Panc1 (cell line): ENCODE results near the gene CLCNKA. TPM values are rescaled to one million over a fixed set of nuclear protein-coding genes. Genes with fewer than 3 reads are reported as not detected.
"Not testable (repeated sequence)": the region's sequence is repeated elsewhere in the genome, so short reads cannot be mapped to it uniquely, and the experiment has no call there.

Experiments used
- ATAC-seq: fragments of 200-7000 bp; cut with Tn5 transposase; 2 replicates; pipeline ENCODE4 v1.9.1; 2020; ENCODE audit warnings: mild to moderate bottlenecking, moderate library complexity
- BruUV-seq: library from RNA; stranded (reverse); fragments of 400-500 nt; replicated peaks from 2 replicates; lab custom pipeline; 2021; lab: Mats Ljungman, UMichigan
- CTCF ChIA-PET: fragments of 300-600 bp; sonication (Branson Sonifier 250); formaldehyde crosslinking; loops from one replicate; lab custom pipeline; 2022; ENCODE audit warnings: antibody characterized with exemption; lab: Charles Lee
- POLR2A ChIA-PET: fragments of 300-600 bp; sonication (Branson Sonifier 250); formaldehyde crosslinking; loops from one replicate; lab custom pipeline; 2022; ENCODE audit warnings: antibody characterized with exemption; lab: Charles Lee
- DNase-seq: peaks from one replicate; pipeline ENCODE4 v3.0.0-alpha.2; 2010; ENCODE audit warnings: low read depth, low spot score
- H3K27ac ChIP-seq: 2 replicates; pipeline ENCODE4 v1.5.1; 2011; ENCODE audit warnings: mild to moderate bottlenecking, low read length, inconsistent platforms
- H3K27me3 ChIP-seq: fragments of 200-500 bp; sonication (Bioruptor generic); 2 replicates; pipeline ENCODE4 v1.6.0; 2014; ENCODE audit warnings: low read length, inconsistent platforms; ENCODE audit not compliant: control insufficient read depth, insufficient read depth
- H3K36me3 ChIP-seq: fragments of 200-500 bp; sonication (Bioruptor generic); 2 replicates; pipeline ENCODE4 v1.5.1; 2014; ENCODE audit warnings: inconsistent platforms, mild to moderate bottlenecking, low read length, moderate library complexity; ENCODE audit not compliant: control insufficient read depth, insufficient read depth
- H3K4me1 ChIP-seq: 2 replicates; pipeline ENCODE4 v1.5.1; 2011; ENCODE audit warnings: inconsistent platforms, mild to moderate bottlenecking, low read length, moderate library complexity; ENCODE audit not compliant: control insufficient read depth, insufficient read depth
- H3K4me3 ChIP-seq, 2 experiments: 2 replicates each; pipeline ENCODE4 v1.5.1; 2011 to 2012; ENCODE audit warnings: low read depth in 2 of 2, low read length in 2 of 2, mild to moderate bottlenecking in 2 of 2, inconsistent platforms in 1 of 2, moderate library complexity in 1 of 2
- H3K9me3 ChIP-seq: fragments of 200-500 bp; sonication (Bioruptor generic); 2 replicates; pipeline ENCODE4 v1.5.1; 2014; ENCODE audit warnings: low read depth, mild to moderate bottlenecking, inconsistent platforms, low read length, moderate library complexity; ENCODE audit not compliant: control insufficient read depth, insufficient read depth
- POLR2AphosphoS5 ChIP-seq: IDR thresholded peaks from 2 replicates; pipeline ENCODE4 v1.6.1; 2012; ENCODE audit warnings: mild to moderate bottlenecking, low read depth, low read length, moderate library complexity
- SIN3A ChIP-seq: IDR thresholded peaks from 2 replicates; pipeline ENCODE4 v1.6.1; 2012; ENCODE audit warnings: low read depth, mild to moderate bottlenecking, low read length, moderate library complexity, borderline replicate concordance; ENCODE audit not compliant: insufficient read depth
- TCF7L2 ChIP-seq: IDR thresholded peaks from 2 replicates; pipeline ENCODE4 v1.6.1; 2011; ENCODE audit warnings: mild to moderate bottlenecking, low read depth, low read length, inconsistent platforms
- in situ Hi-C: cut with HindIII; loops from 2 replicates; pipeline ENCODE4 v1.10.0; 2016; ENCODE audit warnings: low sequenced_read_pairs, low pct_unique_long_range_greater_than_20kb
- intact Hi-C: fragments of 100-400 bp; cut with micrococcal nuclease; formaldehyde crosslinking; loops from one replicate; pipeline ENCODE4 v1.10.0; 2022; ENCODE audit not compliant: unreplicated experiment
- total RNA-seq: library from RNA; stranded (reverse); gene quantifications from one replicate; pipeline ENCODE4 v1.2.1, GENCODE V29; 2021; ENCODE audit not compliant: unreplicated experiment
- TF ChIP-seq, protein P1 (sequence below), 2 experiments: IDR thresholded peaks; 2 replicates each; pipeline ENCODE4 v1.6.1; 2011 to 2012; ENCODE audit warnings: low read depth in 2 of 2, control low read depth in 1 of 2, low read length in 1 of 2, mild to moderate bottlenecking in 1 of 2, moderate library complexity in 1 of 2; ENCODE audit not compliant: insufficient read depth in 1 of 2
- TF ChIP-seq, protein P2 (sequence below): fragments of 450-650 bp; IDR thresholded peaks from 2 replicates; pipeline ENCODE4 v1.5.1; 2017; ENCODE audit warnings: mild to moderate bottlenecking

Gene CLCNKA
- total RNA-seq, 1 experiment from 2014 or later: 0.57 TPM

DNA sequence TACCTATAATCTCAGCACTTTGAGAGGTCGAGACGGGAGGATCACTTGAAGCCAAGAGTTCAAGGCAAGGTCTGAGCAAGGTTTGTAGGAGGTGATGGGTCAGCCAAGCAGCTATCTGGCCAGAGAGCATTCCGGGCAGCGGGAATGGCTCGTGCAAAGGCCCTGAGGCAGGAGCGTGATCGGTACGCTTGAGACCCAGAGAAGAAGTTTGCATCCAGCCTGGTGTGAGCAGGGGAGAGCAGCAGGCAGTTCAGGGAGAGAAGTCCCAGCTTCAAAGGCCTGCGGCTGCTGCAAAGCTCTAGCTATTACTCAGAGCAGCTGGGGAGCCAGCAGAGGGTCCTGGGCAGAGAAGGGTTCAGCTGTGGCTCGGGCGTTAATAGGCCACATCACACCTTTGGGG lies 22.9 kb upstream of the CLCNKA start:
- in situ Hi-C loops (no loop called here), intact Hi-C loops (loop anchor here (10.0 kb wide), 1 partner anchor 204 kb away; no protein-coding TSS in a partner anchor)
- BruUV-seq: no TSS peak
- no peak for DNase-seq
- Histone ChIP-seq H3K4me3 (no peak overlapping the region), H3K4me1 (no peaks in the 10 kb centered on the region), H3K27ac (no peak overlapping the region), H3K9me3 (no peaks in the 10 kb centered on the region), H3K27me3 (no peaks in the 10 kb centered on the region; the same call in 1 of the 2 replicates), H3K36me3 (no peaks in the 10 kb centered on the region)
- TF ChIP-seq POLR2AphosphoS5 (no peak), SIN3A (no peak), TCF7L2 (no peak)
- TF ChIP-seq, protein P1, sequence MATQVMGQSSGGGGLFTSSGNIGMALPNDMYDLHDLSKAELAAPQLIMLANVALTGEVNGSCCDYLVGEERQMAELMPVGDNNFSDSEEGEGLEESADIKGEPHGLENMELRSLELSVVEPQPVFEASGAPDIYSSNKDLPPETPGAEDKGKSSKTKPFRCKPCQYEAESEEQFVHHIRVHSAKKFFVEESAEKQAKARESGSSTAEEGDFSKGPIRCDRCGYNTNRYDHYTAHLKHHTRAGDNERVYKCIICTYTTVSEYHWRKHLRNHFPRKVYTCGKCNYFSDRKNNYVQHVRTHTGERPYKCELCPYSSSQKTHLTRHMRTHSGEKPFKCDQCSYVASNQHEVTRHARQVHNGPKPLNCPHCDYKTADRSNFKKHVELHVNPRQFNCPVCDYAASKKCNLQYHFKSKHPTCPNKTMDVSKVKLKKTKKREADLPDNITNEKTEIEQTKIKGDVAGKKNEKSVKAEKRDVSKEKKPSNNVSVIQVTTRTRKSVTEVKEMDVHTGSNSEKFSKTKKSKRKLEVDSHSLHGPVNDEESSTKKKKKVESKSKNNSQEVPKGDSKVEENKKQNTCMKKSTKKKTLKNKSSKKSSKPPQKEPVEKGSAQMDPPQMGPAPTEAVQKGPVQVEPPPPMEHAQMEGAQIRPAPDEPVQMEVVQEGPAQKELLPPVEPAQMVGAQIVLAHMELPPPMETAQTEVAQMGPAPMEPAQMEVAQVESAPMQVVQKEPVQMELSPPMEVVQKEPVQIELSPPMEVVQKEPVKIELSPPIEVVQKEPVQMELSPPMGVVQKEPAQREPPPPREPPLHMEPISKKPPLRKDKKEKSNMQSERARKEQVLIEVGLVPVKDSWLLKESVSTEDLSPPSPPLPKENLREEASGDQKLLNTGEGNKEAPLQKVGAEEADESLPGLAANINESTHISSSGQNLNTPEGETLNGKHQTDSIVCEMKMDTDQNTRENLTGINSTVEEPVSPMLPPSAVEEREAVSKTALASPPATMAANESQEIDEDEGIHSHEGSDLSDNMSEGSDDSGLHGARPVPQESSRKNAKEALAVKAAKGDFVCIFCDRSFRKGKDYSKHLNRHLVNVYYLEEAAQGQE (IDR thresholded peaks at IDR 0.05; ENCODE audit: insufficient read depth in 1 of 2, low read depth in 2 of 2, low read length in 1 of 2): no peak
- TF ChIP-seq, protein P2, sequence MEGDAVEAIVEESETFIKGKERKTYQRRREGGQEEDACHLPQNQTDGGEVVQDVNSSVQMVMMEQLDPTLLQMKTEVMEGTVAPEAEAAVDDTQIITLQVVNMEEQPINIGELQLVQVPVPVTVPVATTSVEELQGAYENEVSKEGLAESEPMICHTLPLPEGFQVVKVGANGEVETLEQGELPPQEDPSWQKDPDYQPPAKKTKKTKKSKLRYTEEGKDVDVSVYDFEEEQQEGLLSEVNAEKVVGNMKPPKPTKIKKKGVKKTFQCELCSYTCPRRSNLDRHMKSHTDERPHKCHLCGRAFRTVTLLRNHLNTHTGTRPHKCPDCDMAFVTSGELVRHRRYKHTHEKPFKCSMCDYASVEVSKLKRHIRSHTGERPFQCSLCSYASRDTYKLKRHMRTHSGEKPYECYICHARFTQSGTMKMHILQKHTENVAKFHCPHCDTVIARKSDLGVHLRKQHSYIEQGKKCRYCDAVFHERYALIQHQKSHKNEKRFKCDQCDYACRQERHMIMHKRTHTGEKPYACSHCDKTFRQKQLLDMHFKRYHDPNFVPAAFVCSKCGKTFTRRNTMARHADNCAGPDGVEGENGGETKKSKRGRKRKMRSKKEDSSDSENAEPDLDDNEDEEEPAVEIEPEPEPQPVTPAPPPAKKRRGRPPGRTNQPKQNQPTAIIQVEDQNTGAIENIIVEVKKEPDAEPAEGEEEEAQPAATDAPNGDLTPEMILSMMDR: no peak
- POLR2A ChIA-PET: no interaction called here
- CTCF ChIA-PET: no interaction called here
- ATAC-seq: no peak

DNA sequence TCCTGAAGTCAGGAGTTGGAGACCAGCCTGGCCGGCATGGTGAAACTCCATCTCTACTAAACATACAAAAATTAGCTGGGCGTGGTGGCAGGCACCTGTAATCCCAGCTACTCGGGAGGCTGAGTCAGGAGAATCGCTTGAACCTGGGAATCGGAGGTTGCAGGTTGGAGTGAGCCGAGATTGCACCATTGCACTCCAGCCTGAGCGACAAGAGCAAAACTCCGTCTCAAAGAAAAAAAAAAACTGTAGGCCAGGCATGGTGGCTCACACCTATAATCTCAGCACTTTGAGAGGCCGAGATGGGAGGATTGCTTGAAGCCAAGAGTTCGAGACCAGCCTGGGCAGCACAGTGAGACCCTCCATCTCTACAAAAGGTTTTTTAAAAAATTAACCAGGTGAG lies 20.6 kb upstream of the CLCNKA start:
- in situ Hi-C loops, POLR2A ChIA-PET, CTCF ChIA-PET: not testable (repeated sequence)

DNA sequence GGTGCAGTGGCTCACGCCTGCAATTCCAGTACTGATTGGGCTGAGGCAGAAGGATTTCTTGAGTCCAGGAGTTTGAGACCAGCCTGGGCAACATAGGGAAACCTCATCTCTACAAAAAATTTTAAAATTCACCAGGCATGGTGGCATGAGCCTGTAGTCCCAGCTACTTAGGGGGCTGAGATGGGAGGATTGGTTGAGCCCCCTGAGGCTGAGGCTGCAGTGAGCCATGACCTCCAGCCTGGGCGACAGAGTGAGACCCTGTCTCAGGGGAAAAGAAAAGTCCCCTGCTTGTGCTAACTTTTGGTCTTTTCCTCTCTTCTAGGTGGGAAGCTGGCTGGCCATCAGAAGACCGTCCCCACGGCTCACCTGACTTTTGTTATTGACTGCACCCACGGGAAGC lies 16.2 kb upstream of the CLCNKA start:
- Histone ChIP-seq H3K9me3 (no peaks in the 10 kb centered on the region), H3K27me3 (no peaks in the 10 kb centered on the region; the same call in 1 of the 2 replicates), H3K4me3 (no peak overlapping the region), H3K27ac (no peak overlapping the region), H3K4me1 (no peaks in the 10 kb centered on the region), H3K36me3 (no peaks in the 10 kb centered on the region)
- BruUV-seq: no TSS peak
- in situ Hi-C loops: no loop called here
- TF ChIP-seq, protein P2: no peak
- TF ChIP-seq, protein P1 (IDR thresholded peaks at IDR 0.05; ENCODE audit: insufficient read depth in 1 of 2, low read depth in 2 of 2, low read length in 1 of 2): no peak
- TF ChIP-seq SIN3A: no peak
- TF ChIP-seq POLR2AphosphoS5: no peak
- ChIA-PET CTCF (interaction anchor here (0.6 kb wide), 1 partner anchor 358 kb away, joined by 3 read pairs; no protein-coding TSS in a partner anchor), POLR2A (no interaction called here)
- DNase-seq (no peak), ATAC-seq (no peak)
- intact Hi-C loops: no loop called here

More for the DNA sequence above, 20.6 kb upstream of the CLCNKA start:
- H3K27me3 ChIP-seq, intact Hi-C loops, DNase-seq, H3K27ac ChIP-seq, H3K4me3 ChIP-seq, BruUV-seq, H3K9me3 ChIP-seq, H3K36me3 ChIP-seq, ATAC-seq, H3K4me1 ChIP-seq: not testable (repeated sequence)
